HG03520 (cell line): ENCODE results near the gene D2HGDH.
A peak's percentile ranks its signal among the peaks of the same experiment; 100 is the strongest.
"Not testable (repeated sequence)": the region's sequence is repeated elsewhere in the genome, so short reads cannot be mapped to it uniquely, and the experiment has no call there.

Source experiments
- ATAC-seq: cut with Tn5 transposase; IDR thresholded peaks from one replicate; pipeline ENCODE4 v1.9.1; 2021; ENCODE audit warnings: mild to moderate bottlenecking, moderate library complexity; ENCODE audit not compliant: unreplicated experiment

Gene D2HGDH

GRCh38 chr2:241724975-241725870 lies 9.2 kb upstream of the D2HGDH start:
- no peak for ATAC-seq

- no peak for ATAC-seq
These were observed 8.0 kb upstream of the D2HGDH start for GRCh38 chr2:241726459-241726858.

GRCh38 chr2:241728000-241728399 lies 6.4 kb upstream of the D2HGDH start:
- no peak for ATAC-seq

- no peak for ATAC-seq
These were observed 5.8 kb upstream of the D2HGDH start for GRCh38 chr2:241728627-241729026.

- no peak for ATAC-seq
These were observed 4.6 kb upstream of the D2HGDH start for GRCh38 chr2:241729868-241730267.

GRCh38 chr2:241730671-241731293 lies 3.6 kb upstream of the D2HGDH start:
- ATAC-seq = no peak

- not testable (repeated sequence) for ATAC-seq
These were observed 1.8 kb upstream of the D2HGDH start for GRCh38 chr2:241732513-241733186.

- no peak for ATAC-seq
These were observed 831 bp upstream of the D2HGDH start for GRCh38 chr2:241733391-241734207.

GRCh38 chr2:241734208-241734466 lies 293 bp upstream of the D2HGDH start:
- peak; percentile 24 for ATAC-seq

- no peak for ATAC-seq
These were observed 1.7 kb downstream of the D2HGDH start for GRCh38 chr2:241736111-241736510.

- ATAC-seq = no peak
These were observed 3.7 kb downstream of the D2HGDH start for GRCh38 chr2:241738040-241738686.

GRCh38 chr2:241739177-241739576 lies 4.7 kb downstream of the D2HGDH start:
- no peak for ATAC-seq

GRCh38 chr2:241739651-241740050 lies 5.2 kb downstream of the D2HGDH start:
- no peak for ATAC-seq

- ATAC-seq = no peak
These were observed 6.6 kb downstream of the D2HGDH start for GRCh38 chr2:241741016-241741415.

GRCh38 chr2:241742320-241742939 lies 8.0 kb downstream of the D2HGDH start:
- ATAC-seq = no peak

GRCh38 chr2:241743008-241743407 lies 8.6 kb downstream of the D2HGDH start:
- ATAC-seq = not testable (repeated sequence)

GRCh38 chr2:241743620-241744019 lies 9.2 kb downstream of the D2HGDH start:
- no peak for ATAC-seq

- ATAC-seq = no peak
These were observed 9.8 kb downstream of the D2HGDH start for GRCh38 chr2:241744028-241744754.

- ATAC-seq = no peak
These were observed 10.8 kb downstream of the D2HGDH start for GRCh38 chr2:241745276-241745675.

GRCh38 chr2:241746084-241746483 lies 11.7 kb downstream of the D2HGDH start:
- ATAC-seq = no peak
